Gastroesophageal sphincter (tissue), 3 donors: ENCODE measurements around the gene ZNF48.

Experiments
- POLR2A ChIP-seq, 2 donors: fragments of 450-650 bp; IDR thresholded peaks; one replicate each; pipeline ENCODE4 v1.6.1; 2017; ENCODE audit warnings: antibody characterized with exemption in 2 of 2, mild to moderate bottlenecking in 2 of 2, moderate library complexity in 1 of 2
- POLR2AphosphoS5 ChIP-seq: sonication (generic); formaldehyde crosslinking; IDR thresholded peaks from one replicate; pipeline ENCODE4 v1.6.1; 2017; ENCODE audit warnings: antibody characterized with exemption
- TF ChIP-seq, protein P1 (sequence below), 4 experiments: fragments of 200-600 bp in 2 of 4; fragments of 450-650 bp in 2 of 4; sonication (generic) in 1 of 4; IDR thresholded peaks; one replicate each; pipeline ENCODE4 v1.5.1; 2017 to 2019; ENCODE audit warnings: antibody characterized with exemption in 4 of 4, mild to moderate bottlenecking in 2 of 4, moderate library complexity in 2 of 4

DNA sequence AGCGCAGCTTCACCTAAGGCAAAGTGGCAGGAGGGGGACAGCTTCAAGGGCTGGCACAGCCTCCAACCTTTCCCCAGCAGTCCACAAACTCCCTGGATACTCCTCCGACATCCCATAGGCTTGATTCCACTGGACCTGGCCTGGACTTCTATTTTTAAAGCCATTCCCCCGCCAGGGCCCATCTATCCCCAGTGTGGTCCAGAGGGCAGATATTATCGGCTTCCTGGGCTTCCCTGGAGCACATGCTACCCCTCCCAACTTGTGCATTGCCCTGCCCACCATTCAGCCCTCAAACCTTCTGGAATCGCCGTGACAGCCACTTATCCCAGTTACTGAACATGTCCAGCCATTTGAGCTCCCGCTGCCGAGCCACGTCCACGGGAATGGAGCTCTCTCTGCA is 30.0 kb upstream of the ZNF48 start:
- TF ChIP-seq, protein P1, sequence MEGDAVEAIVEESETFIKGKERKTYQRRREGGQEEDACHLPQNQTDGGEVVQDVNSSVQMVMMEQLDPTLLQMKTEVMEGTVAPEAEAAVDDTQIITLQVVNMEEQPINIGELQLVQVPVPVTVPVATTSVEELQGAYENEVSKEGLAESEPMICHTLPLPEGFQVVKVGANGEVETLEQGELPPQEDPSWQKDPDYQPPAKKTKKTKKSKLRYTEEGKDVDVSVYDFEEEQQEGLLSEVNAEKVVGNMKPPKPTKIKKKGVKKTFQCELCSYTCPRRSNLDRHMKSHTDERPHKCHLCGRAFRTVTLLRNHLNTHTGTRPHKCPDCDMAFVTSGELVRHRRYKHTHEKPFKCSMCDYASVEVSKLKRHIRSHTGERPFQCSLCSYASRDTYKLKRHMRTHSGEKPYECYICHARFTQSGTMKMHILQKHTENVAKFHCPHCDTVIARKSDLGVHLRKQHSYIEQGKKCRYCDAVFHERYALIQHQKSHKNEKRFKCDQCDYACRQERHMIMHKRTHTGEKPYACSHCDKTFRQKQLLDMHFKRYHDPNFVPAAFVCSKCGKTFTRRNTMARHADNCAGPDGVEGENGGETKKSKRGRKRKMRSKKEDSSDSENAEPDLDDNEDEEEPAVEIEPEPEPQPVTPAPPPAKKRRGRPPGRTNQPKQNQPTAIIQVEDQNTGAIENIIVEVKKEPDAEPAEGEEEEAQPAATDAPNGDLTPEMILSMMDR (IDR thresholded peaks at IDR 0.05) = no peak
- TF ChIP-seq POLR2A (IDR thresholded peaks at IDR 0.05) = no peak
- no peak for TF ChIP-seq POLR2AphosphoS5
